KMS-11 (cell line): ENCODE results near the gene TDRD9.

Experiments
- H2AFZ ChIP-seq: fragments of 200-600 bp; sonication (generic); 2 replicates; pipeline ENCODE4 v1.6.1; 2016; ENCODE audit warnings: antibody characterized with exemption, mixed run types, low read depth
- H3K27ac ChIP-seq: fragments of 200-600 bp; sonication (generic); 2 replicates; pipeline ENCODE4 v1.6.1; 2016; ENCODE audit warnings: mild to moderate bottlenecking, mixed run types
- H3K27me3 ChIP-seq: fragments of 200-600 bp; sonication (generic); 2 replicates; pipeline ENCODE4 v1.6.1; 2017; ENCODE audit warnings: mild to moderate bottlenecking, low read depth, mixed run types, moderate library complexity; ENCODE audit not compliant: insufficient read depth
- H3K36me3 ChIP-seq: fragments of 200-600 bp; sonication (generic); 2 replicates; pipeline ENCODE4 v1.6.1; 2017; ENCODE audit warnings: mild to moderate bottlenecking, mixed run types; ENCODE audit not compliant: insufficient read depth
- H3K4me1 ChIP-seq: fragments of 200-600 bp; sonication (generic); 2 replicates; pipeline ENCODE4 v1.6.1; 2016; ENCODE audit warnings: mild to moderate bottlenecking, low read depth, mixed run types; ENCODE audit not compliant: poor library complexity, severe bottlenecking
- H3K4me2 ChIP-seq: fragments of 200-600 bp; sonication (generic); 2 replicates; pipeline ENCODE4 v1.7.0; 2016; ENCODE audit warnings: mild to moderate bottlenecking, mixed run types
- H3K4me3 ChIP-seq: fragments of 200-600 bp; sonication (generic); IDR thresholded peaks from 2 replicates; pipeline ENCODE4 v1.6.1; 2017; ENCODE audit warnings: low read depth, low read length, mixed read lengths; ENCODE audit not compliant: insufficient read depth
- H3K79me2 ChIP-seq: fragments of 200-600 bp; sonication (generic); 2 replicates; pipeline ENCODE4 v1.6.1; 2016; ENCODE audit warnings: low read depth, mixed run types; ENCODE audit not compliant: insufficient read depth
- H3K9ac ChIP-seq: fragments of 200-600 bp; sonication (generic); 2 replicates; pipeline ENCODE4 v1.6.1; 2016; ENCODE audit warnings: mild to moderate bottlenecking, mixed run types
- H4K20me1 ChIP-seq: fragments of 200-600 bp; sonication (generic); 2 replicates; pipeline ENCODE4 v1.6.1; 2016; ENCODE audit warnings: mild to moderate bottlenecking, mixed run types; ENCODE audit not compliant: insufficient read depth
- CTCF ChIP-seq: fragments of 200-600 bp; sonication (generic); conservative IDR thresholded peaks from 2 replicates; pipeline ENCODE4 v1.6.1; 2017; ENCODE audit warnings: low read depth, mild to moderate bottlenecking, antibody characterized with exemption, low read length, moderate library complexity, mixed read lengths

The TDRD9 gene

GRCh38 chr14:104019029-104019428 lies 90.8 kb downstream of the TDRD9 start:
- Histone ChIP-seq H3K27me3 (no peaks in the 10 kb centered on the region), H3K4me1 (no peaks in the 10 kb centered on the region), H4K20me1 (no peaks in the 10 kb centered on the region), H3K9ac (no peak overlapping the region), H3K4me3 (no peak overlapping the region), H3K79me2 (no peaks in the 10 kb centered on the region), H3K27ac (no peak overlapping the region), H3K36me3 (no peaks in the 10 kb centered on the region), H3K4me2 (no peak overlapping the region), H2AFZ (no peak overlapping the region)
- TF ChIP-seq CTCF: no peak

GRCh38 chr14:104019806-104020205 lies 91.5 kb downstream of the TDRD9 start:
- Histone ChIP-seq H3K9ac (no peak overlapping the region), H3K4me3 (no peak overlapping the region), H3K27ac (no peak overlapping the region), H3K79me2 (no peaks in the 10 kb centered on the region), H3K27me3 (no peaks in the 10 kb centered on the region), H3K4me2 (no peak overlapping the region), H2AFZ (no peak overlapping the region), H3K4me1 (no peaks in the 10 kb centered on the region), H3K36me3 (no peaks in the 10 kb centered on the region), H4K20me1 (no peaks in the 10 kb centered on the region)
- TF ChIP-seq CTCF: no peak

GRCh38 chr14:104020471-104020870 lies 92.2 kb downstream of the TDRD9 start:
- TF ChIP-seq CTCF: no peak
- Histone ChIP-seq H3K79me2 (no peaks in the 10 kb centered on the region), H3K4me3 (no peak overlapping the region), H3K4me1 (no peaks in the 10 kb centered on the region), H3K9ac (no peak overlapping the region), H3K4me2 (no peak overlapping the region), H2AFZ (no peak overlapping the region), H3K36me3 (no peaks in the 10 kb centered on the region), H3K27me3 (no peaks in the 10 kb centered on the region), H4K20me1 (no peaks in the 10 kb centered on the region), H3K27ac (no peak overlapping the region)

- no peaks in the 10 kb centered on the region for H3K4me1 ChIP-seq
- H3K27me3 ChIP-seq: no peaks in the 10 kb centered on the region
- H3K27ac ChIP-seq: no peak overlapping the region
- H2AFZ ChIP-seq: no peak overlapping the region
- no peak overlapping the region for H3K4me3 ChIP-seq
- H3K36me3 ChIP-seq: no peaks in the 10 kb centered on the region
- H3K9ac ChIP-seq: no peak overlapping the region
- no peaks in the 10 kb centered on the region for H3K79me2 ChIP-seq
- no peak for TF ChIP-seq CTCF
- H4K20me1 ChIP-seq: no peaks in the 10 kb centered on the region
- H3K4me2 ChIP-seq: no peak overlapping the region
Observed at GRCh38 chr14:104023325-104024055, 95.2 kb downstream of the TDRD9 start.
